HG02610 (cell line): ENCODE results near the gene ADAMTSL2.

Experiments
- ATAC-seq: cut with Tn5 transposase; IDR thresholded peaks from one replicate; pipeline ENCODE4 v1.9.1; 2021; ENCODE audit warnings: mild to moderate bottlenecking, moderate library complexity; ENCODE audit not compliant: unreplicated experiment

Gene ADAMTSL2

GRCh38 chr9:133584559-133585476 lies 50.3 kb downstream of the ADAMTSL2 start:
- ATAC-seq, result no peak

- ATAC-seq, result no peak
These were observed 51.2 kb downstream of the ADAMTSL2 start for GRCh38 chr9:133585481-133586351.

- ATAC-seq, result no peak
These were observed 52.5 kb downstream of the ADAMTSL2 start for GRCh38 chr9:133587051-133587450.

GRCh38 chr9:133587466-133587865 lies 53.0 kb downstream of the ADAMTSL2 start:
- ATAC-seq, result no peak

GRCh38 chr9:133589454-133590227 lies 55.1 kb downstream of the ADAMTSL2 start:
- ATAC-seq, result no peak

GRCh38 chr9:133590231-133590855 lies 55.8 kb downstream of the ADAMTSL2 start:
- ATAC-seq, result no peak

- ATAC-seq, result no peak
These were observed 56.8 kb downstream of the ADAMTSL2 start for GRCh38 chr9:133591116-133591910.

GRCh38 chr9:133591985-133592384 lies 57.5 kb downstream of the ADAMTSL2 start:
- ATAC-seq, result no peak

- no peak for ATAC-seq
These were observed 58.4 kb downstream of the ADAMTSL2 start for GRCh38 chr9:133592731-133593409.

GRCh38 chr9:133593587-133594253 lies 59.2 kb downstream of the ADAMTSL2 start:
- ATAC-seq, result no peak

GRCh38 chr9:133594310-133594709 lies 59.8 kb downstream of the ADAMTSL2 start:
- no peak for ATAC-seq

- no peak for ATAC-seq
These were observed 61.4 kb downstream of the ADAMTSL2 start for GRCh38 chr9:133595910-133596309.

- no peak for ATAC-seq
These were observed 62.9 kb downstream of the ADAMTSL2 start for GRCh38 chr9:133597316-133597957.

- no peak for ATAC-seq
These were observed 64.5 kb downstream of the ADAMTSL2 start for GRCh38 chr9:133598978-133599377.

- no peak for ATAC-seq
These were observed 65.1 kb downstream of the ADAMTSL2 start for GRCh38 chr9:133599470-133600173.

GRCh38 chr9:133600739-133601138 lies 66.2 kb downstream of the ADAMTSL2 start:
- ATAC-seq, result no peak

GRCh38 chr9:133601746-133602145 lies 67.2 kb downstream of the ADAMTSL2 start:
- ATAC-seq, result no peak
